HG03354 (cell line): Measurements from ENCODE around the gene FILIP1L.

ENCODE experiments used
- ATAC-seq: cut with Tn5 transposase; IDR thresholded peaks from one replicate; pipeline ENCODE4 v1.9.1; 2021; ENCODE audit warnings: mild to moderate bottlenecking; ENCODE audit not compliant: unreplicated experiment, poor library complexity, severe bottlenecking

FILIP1L gene

GRCh38 chr3:99794485-99794884 lies 319.8 kb downstream of the FILIP1L start:
- no peak for ATAC-seq

- ATAC-seq, result peak; percentile 97
These were observed 325.1 kb downstream of the FILIP1L start for GRCh38 chr3:99789011-99789721.
